ENCODE measurements around the gene AHI1.

Gene AHI1

GRCh38 chr6:135531954-135532490, 34.5 kb upstream of the AHI1 start:
- Histone ChIP-seq H4K20me1 (ENCODE audit: insufficient read depth) (no peaks in the 10 kb centered on the region), H3K79me2 (ENCODE audit: insufficient read depth, low read depth) (no peaks in the 10 kb centered on the region), H3K4me1 (ENCODE audit: low read depth, poor library complexity, severe bottlenecking) (peaks cover 11% of the 10 kb centered on the region), H3K36me3 (ENCODE audit: insufficient read depth) (no peaks in the 10 kb centered on the region), H3K4me3 (IDR thresholded peaks at IDR 0.05; ENCODE audit: insufficient read depth, low read depth, low read length) (no peak overlapping the region), H3K4me2 (no peak overlapping the region), H3K27me3 (ENCODE audit: insufficient read depth, low read depth) (no peaks in the 10 kb centered on the region), H3K9ac (no peak overlapping the region), H2AFZ (ENCODE audit: low read depth) (no peak overlapping the region), H3K27ac (no peak overlapping the region)
- no peak for TF ChIP-seq CTCF (conservative IDR thresholded peaks at IDR 0.05; ENCODE audit: low read depth, low read length)

- no peak for TF ChIP-seq CTCF (conservative IDR thresholded peaks at IDR 0.05; ENCODE audit: low read depth, low read length)
- no peaks in the 10 kb centered on the region for H3K4me1 ChIP-seq (ENCODE audit: low read depth, poor library complexity, severe bottlenecking)
- no peaks in the 10 kb centered on the region for H4K20me1 ChIP-seq (ENCODE audit: insufficient read depth)
- no peak overlapping the region for H3K4me2 ChIP-seq
- H2AFZ ChIP-seq (ENCODE audit: low read depth), result no peak overlapping the region
- no peak overlapping the region for H3K9ac ChIP-seq
- no peak overlapping the region for H3K4me3 ChIP-seq (IDR thresholded peaks at IDR 0.05; ENCODE audit: insufficient read depth, low read depth, low read length)
- no peaks in the 10 kb centered on the region for H3K27me3 ChIP-seq (ENCODE audit: insufficient read depth, low read depth)
- no peak overlapping the region for H3K27ac ChIP-seq
- no peaks in the 10 kb centered on the region for H3K79me2 ChIP-seq (ENCODE audit: insufficient read depth, low read depth)
- H3K36me3 ChIP-seq (ENCODE audit: insufficient read depth), result no peaks in the 10 kb centered on the region
These were observed 32.6 kb upstream of the AHI1 start for GRCh38 chr6:135530113-135530512.

- no peaks in the 10 kb centered on the region for H3K27me3 ChIP-seq (ENCODE audit: insufficient read depth, low read depth)
- peaks cover 6% of the 10 kb centered on the region for H3K4me1 ChIP-seq (ENCODE audit: low read depth, poor library complexity, severe bottlenecking)
- H3K27ac ChIP-seq, result no peak overlapping the region
- H3K36me3 ChIP-seq (ENCODE audit: insufficient read depth), result no peaks in the 10 kb centered on the region
- no peak for TF ChIP-seq CTCF (conservative IDR thresholded peaks at IDR 0.05; ENCODE audit: low read depth, low read length)
- H4K20me1 ChIP-seq (ENCODE audit: insufficient read depth), result no peaks in the 10 kb centered on the region
- no peak overlapping the region for H3K4me3 ChIP-seq (IDR thresholded peaks at IDR 0.05; ENCODE audit: insufficient read depth, low read depth, low read length)
- H3K79me2 ChIP-seq (ENCODE audit: insufficient read depth, low read depth), result no peaks in the 10 kb centered on the region
- no peak overlapping the region for H3K4me2 ChIP-seq
- no peak overlapping the region for H3K9ac ChIP-seq
- H2AFZ ChIP-seq (ENCODE audit: low read depth), result no peak overlapping the region
These were observed 30.4 kb upstream of the AHI1 start for GRCh38 chr6:135527960-135528249.

GRCh38 chr6:135527116-135527959, 29.8 kb upstream of the AHI1 start:
- Histone ChIP-seq H3K27ac (no peak overlapping the region), H3K4me2 (no peak overlapping the region), H2AFZ (ENCODE audit: low read depth) (no peak overlapping the region), H3K27me3 (ENCODE audit: insufficient read depth, low read depth) (no peaks in the 10 kb centered on the region), H3K79me2 (ENCODE audit: insufficient read depth, low read depth) (no peaks in the 10 kb centered on the region), H3K4me1 (ENCODE audit: low read depth, poor library complexity, severe bottlenecking) (peaks cover 6% of the 10 kb centered on the region), H3K4me3 (IDR thresholded peaks at IDR 0.05; ENCODE audit: insufficient read depth, low read depth, low read length) (no peak overlapping the region), H3K9ac (no peak overlapping the region), H4K20me1 (ENCODE audit: insufficient read depth) (no peaks in the 10 kb centered on the region), H3K36me3 (ENCODE audit: insufficient read depth) (no peaks in the 10 kb centered on the region)
- no peak for TF ChIP-seq CTCF (conservative IDR thresholded peaks at IDR 0.05; ENCODE audit: low read depth, low read length)

Data from KMS-11 (cell line).